DND-41 (cell line): ENCODE measurements around the gene ZBTB39.

Experiments used
- ATAC-seq: fragments of 200-7000 bp; cut with Tn5 transposase; 3 replicates; pipeline ENCODE4 v1.9.1; 2021; ENCODE audit warnings: low read depth; ENCODE audit not compliant: insufficient read depth
- DNase-seq: peaks from one replicate; pipeline ENCODE4 v3.0.0-alpha.2; 2020
- H2AFZ ChIP-seq: 2 replicates; pipeline ENCODE4 v1.6.0; 2012; ENCODE audit warnings: low read depth, low read length
- H3K27ac ChIP-seq: 2 replicates; pipeline ENCODE4 v1.5.1; 2012; ENCODE audit warnings: low read length, inconsistent platforms
- H3K27me3 ChIP-seq: fragments of 200-600 bp; sonication (generic); 2 replicates; pipeline ENCODE4 v1.6.0; 2012; ENCODE audit warnings: low read length, mild to moderate bottlenecking, inconsistent platforms; ENCODE audit not compliant: insufficient read depth, poor library complexity
- H3K36me3 ChIP-seq: 2 replicates; pipeline ENCODE4 v1.5.1; 2012; ENCODE audit warnings: low read length, inconsistent platforms; ENCODE audit not compliant: insufficient read depth
- H3K4me1 ChIP-seq: 2 replicates; pipeline ENCODE4 v1.5.1; 2012; ENCODE audit warnings: mild to moderate bottlenecking, low read length; ENCODE audit not compliant: insufficient read depth
- H3K4me2 ChIP-seq: 2 replicates; pipeline ENCODE4 v1.6.0; 2012; ENCODE audit warnings: mild to moderate bottlenecking, moderate library complexity, low read length, inconsistent platforms; ENCODE audit not compliant: insufficient read depth
- H3K4me3 ChIP-seq, 2 experiments: fragments of 200-600 bp in 1 of 2; shearing (Covaris generic) in 1 of 2; 2 replicates each; pipeline ENCODE4 v1.5.1; 2012 to 2016; ENCODE audit warnings: inconsistent platforms in 2 of 2, low read length in 2 of 2, mild to moderate bottlenecking in 2 of 2, low read depth in 1 of 2, moderate library complexity in 1 of 2
- H3K79me2 ChIP-seq: 2 replicates; pipeline ENCODE4 v1.6.0; 2012; ENCODE audit warnings: low read length, inconsistent platforms; ENCODE audit not compliant: insufficient read depth
- H3K9ac ChIP-seq: 2 replicates; pipeline ENCODE4 v1.6.0; 2012; ENCODE audit warnings: low read depth, mild to moderate bottlenecking, inconsistent platforms, low read length, moderate library complexity
- H3K9me3 ChIP-seq: 2 replicates; pipeline ENCODE4 v1.5.1; 2012; ENCODE audit warnings: low read length, moderate library complexity, mild to moderate bottlenecking, inconsistent platforms; ENCODE audit not compliant: insufficient read depth, severe bottlenecking
- H4K20me1 ChIP-seq: 2 replicates; pipeline ENCODE4 v1.6.0; 2012; ENCODE audit warnings: low read length; ENCODE audit not compliant: insufficient read depth
- CTCF ChIP-seq: IDR thresholded peaks from 2 replicates; pipeline ENCODE4 v1.5.1; 2012; ENCODE audit warnings: borderline replicate concordance, low read length, moderate library complexity, mild to moderate bottlenecking; ENCODE audit not compliant: poor library complexity, severe bottlenecking; ENCODE audit errors: extremely low read depth
- EZH2 ChIP-seq: IDR thresholded peaks from 3 replicates; pipeline ENCODE4 v1.6.1; 2012; ENCODE audit warnings: borderline replicate concordance, low read depth, mild to moderate bottlenecking, moderate library complexity, low read length, inconsistent platforms; ENCODE audit not compliant: severe bottlenecking

ZBTB39 gene

GRCh38 chr12:56999456-56999855, 6.9 kb downstream of the ZBTB39 start:
- H3K27me3 ChIP-seq = no peaks in the 10 kb centered on the region
- H3K4me3 ChIP-seq = no peak overlapping the region
- no peak for ATAC-seq
- DNase-seq = no peak
- H3K27ac ChIP-seq = no peak overlapping the region
- H4K20me1 ChIP-seq = peaks cover 57% of the 10 kb centered on the region
- H3K79me2 ChIP-seq = peaks cover 48% of the 10 kb centered on the region
- no peak overlapping the region for H3K4me2 ChIP-seq
- H3K4me1 ChIP-seq = peaks cover 5% of the 10 kb centered on the region
- no peaks in the 10 kb centered on the region for H3K9me3 ChIP-seq
- H3K36me3 ChIP-seq = peaks cover 60% of the 10 kb centered on the region
- H3K9ac ChIP-seq = no peak overlapping the region
- TF ChIP-seq EZH2 = no peak
- TF ChIP-seq CTCF = no peak
- H2AFZ ChIP-seq = no peak overlapping the region

DNA sequence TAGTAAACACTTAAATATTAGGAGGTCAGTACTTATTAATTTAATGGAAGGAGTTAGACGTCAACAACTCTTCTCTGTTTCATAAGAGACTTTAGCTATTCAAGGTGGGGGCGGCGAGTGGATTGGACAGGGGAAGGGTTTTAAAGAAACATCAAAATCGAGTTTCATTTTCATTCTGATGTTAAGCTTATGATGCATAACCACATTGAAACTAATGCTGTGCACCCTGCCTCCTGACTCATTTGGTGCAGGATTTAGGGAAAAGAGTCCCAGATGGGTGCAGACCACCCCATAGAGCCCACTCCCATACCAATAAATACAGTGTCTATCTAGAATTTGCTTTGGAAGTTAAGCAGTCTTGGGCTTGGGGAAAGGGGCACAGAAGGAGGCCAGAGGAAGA, 7.4 kb downstream of the ZBTB39 start:
- H3K4me2 ChIP-seq = no peak overlapping the region
- no peak for ATAC-seq
- no peak for DNase-seq
- no peak overlapping the region for H3K4me3 ChIP-seq
- no peaks in the 10 kb centered on the region for H3K9me3 ChIP-seq
- H3K4me1 ChIP-seq = peaks cover 3% of the 10 kb centered on the region; the same call in 1 of the 2 replicates
- peaks cover 43% of the 10 kb centered on the region for H3K79me2 ChIP-seq
- H3K27ac ChIP-seq = no peak overlapping the region
- no peak for TF ChIP-seq EZH2
- no peak for TF ChIP-seq CTCF
- no peak overlapping the region for H2AFZ ChIP-seq
- H4K20me1 ChIP-seq = peaks cover 52% of the 10 kb centered on the region
- H3K27me3 ChIP-seq = no peaks in the 10 kb centered on the region
- H3K9ac ChIP-seq = no peak overlapping the region
- peaks cover 55% of the 10 kb centered on the region for H3K36me3 ChIP-seq

DNA sequence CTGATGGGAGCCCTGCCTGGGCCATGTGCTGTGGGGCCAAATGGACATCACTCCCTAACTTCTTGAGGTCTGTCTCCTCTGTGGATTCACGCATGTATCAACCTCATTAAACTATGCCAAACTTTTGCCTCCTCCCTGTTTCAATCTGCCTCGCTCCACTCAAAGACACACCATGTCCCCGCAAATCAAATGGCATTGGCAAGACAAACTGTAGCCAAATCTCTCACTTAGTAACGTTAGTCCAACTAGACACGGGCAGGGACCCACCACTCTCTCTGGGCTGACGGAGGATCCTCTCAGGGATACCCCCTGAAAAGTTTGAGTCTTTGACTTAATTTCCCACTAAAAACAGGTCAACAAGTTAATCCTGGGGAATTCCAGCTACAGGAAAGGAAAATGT, 8.0 kb downstream of the ZBTB39 start:
- Histone ChIP-seq H3K4me2 (no peak overlapping the region), H3K9me3 (no peaks in the 10 kb centered on the region), H3K79me2 (peaks cover 36% of the 10 kb centered on the region), H3K27ac (no peak overlapping the region), H3K4me1 (peaks cover 3% of the 10 kb centered on the region; the same call in 1 of the 2 replicates), H3K9ac (no peak overlapping the region), H2AFZ (no peak overlapping the region), H3K4me3 (no peak overlapping the region), H3K36me3 (peaks cover 49% of the 10 kb centered on the region), H4K20me1 (peaks cover 49% of the 10 kb centered on the region), H3K27me3 (no peaks in the 10 kb centered on the region)
- ATAC-seq (no peak), DNase-seq (no peak)
- no peak for TF ChIP-seq CTCF
- no peak for TF ChIP-seq EZH2
